K562 (cell line): ENCODE data around the gene IFNGR1. TPM values are rescaled to one million over a fixed set of nuclear protein-coding genes. Genes with fewer than 3 reads are reported as not detected.

Experiments used
- ATAC-seq: fragments of 200-7000 bp; cut with Tn5 transposase; 3 replicates; pipeline ENCODE4 v1.9.1; 2020; ENCODE audit warnings: moderate library complexity
- BruUV-seq: library from RNA; stranded (reverse); fragments of 400-500 nt; replicated peaks from 2 replicates; lab custom pipeline; 2021; lab: Mats Ljungman, UMichigan
- CTCF ChIA-PET: fragments of 300-600 bp; formaldehyde crosslinking; extraction: SDS; loops from one replicate; lab custom pipeline; 2021; ENCODE audit warnings: low intra/inter-chr PET ratio; lab: Yijun Ruan, JAX
- POLR2A ChIA-PET: fragments of 300-600, 350-650 bp; sonication (Branson Sonifier 250); formaldehyde crosslinking; extraction: SDS; loops from one replicate; lab custom pipeline; 2021; ENCODE audit warnings: antibody characterized with exemption, inconsistent platforms; lab: Yijun Ruan, JAX
- DNase-seq, 4 experiments: peaks; one replicate each; pipeline versions ENCODE4 v3.0.0 to v3.0.0-alpha.2; 2011 to 2018; ENCODE audit warnings: low spot score in 3 of 4, mixed read lengths in 3 of 4; ENCODE audit errors: extremely low read depth in 1 of 4
- FAIRE-seq: peaks from 2 replicates; lab custom pipeline; 2011; peaks lifted over from hg19 to GRCh38; lab: Jason Lieb, UNC
- H2AFZ ChIP-seq: 2 replicates; pipeline ENCODE4 v1.6.0; 2011; ENCODE audit warnings: low read depth, low read length, control low read depth, inconsistent platforms
- H3K27ac ChIP-seq: fragments of 200-600 bp; 3 replicates; pipeline ENCODE4 v1.8.0; 2011; ENCODE audit warnings: low read depth, mild to moderate bottlenecking, control low read depth, inconsistent platforms, low read length, moderate library complexity, mixed read lengths; ENCODE audit errors: extremely low read depth
- H3K27me3 ChIP-seq, 2 experiments: fragments of 300-600 bp in 1 of 2; 2 replicates in 1 of 2; 3 replicates in 1 of 2; pipeline versions ENCODE4 v1.6.0 to v1.8.0; 2011; ENCODE audit warnings: inconsistent platforms in 2 of 2, low read length in 2 of 2, mild to moderate bottlenecking in 1 of 2, mixed read lengths in 1 of 2, moderate library complexity in 1 of 2; ENCODE audit not compliant: control insufficient read depth in 2 of 2, insufficient read depth in 2 of 2
- H3K36me3 ChIP-seq: fragments of 300-600 bp; 3 replicates; pipeline ENCODE4 v1.8.0; 2011; ENCODE audit warnings: mild to moderate bottlenecking, low read length, inconsistent platforms; ENCODE audit not compliant: control insufficient read depth, insufficient read depth
- H3K4me1 ChIP-seq, 2 experiments: fragments of 200-600 bp in 1 of 2; replicated peaks in 1 of 2; 2 replicates in 1 of 2; 3 replicates in 1 of 2; pipeline versions ENCODE4 v1.5.1 to v1.8.0; 2011; ENCODE audit warnings: inconsistent platforms in 2 of 2, low read length in 2 of 2, mild to moderate bottlenecking in 1 of 2, mixed read lengths in 1 of 2, moderate library complexity in 1 of 2; ENCODE audit not compliant: control insufficient read depth in 2 of 2, insufficient read depth in 2 of 2
- H3K4me2 ChIP-seq: 2 replicates; pipeline ENCODE4 v1.6.1; 2011; ENCODE audit warnings: low read length, control low read depth, inconsistent platforms, mixed read lengths; ENCODE audit not compliant: insufficient read depth
- H3K4me3 ChIP-seq: fragments of 200-600 bp; sonication (generic), shearing (Covaris generic); 2 replicates; pipeline ENCODE4 v1.5.1; 2016; ENCODE audit warnings: control low read depth, inconsistent platforms
- H3K79me2 ChIP-seq: fragments of 200-600 bp; 3 replicates; pipeline ENCODE4 v1.8.0; 2011; ENCODE audit warnings: low read length, inconsistent platforms; ENCODE audit not compliant: control insufficient read depth, insufficient read depth
- H3K9ac ChIP-seq, 2 experiments: 2 replicates each; pipeline versions ENCODE4 v1.6.0 to v1.6.1; 2011; ENCODE audit warnings: low read depth in 2 of 2, low read length in 2 of 2, control low read depth in 1 of 2, inconsistent platforms in 1 of 2, mild to moderate bottlenecking in 1 of 2, mixed read lengths in 1 of 2; ENCODE audit not compliant: insufficient read depth in 1 of 2
- H3K9me1 ChIP-seq: one replicate; pipeline ENCODE4 v1.6.0; 2011; ENCODE audit warnings: inconsistent platforms, mild to moderate bottlenecking, low read length, moderate library complexity; ENCODE audit not compliant: control insufficient read depth, insufficient read depth
- H3K9me3 ChIP-seq: replicated peaks from 2 replicates; pipeline ENCODE4 v1.5.1; 2011; ENCODE audit warnings: low read depth, low read length, inconsistent platforms; ENCODE audit not compliant: control insufficient read depth, insufficient read depth
- H4K20me1 ChIP-seq: replicated peaks from 2 replicates; pipeline ENCODE4 v1.6.1; 2011; ENCODE audit warnings: low read length, inconsistent platforms, mixed read lengths; ENCODE audit not compliant: control insufficient read depth, insufficient read depth
- BCL6 ChIP-seq: fragments of 250-450 bp; sonication (Bioruptor Pico); IDR thresholded peaks from 2 replicates; pipeline ENCODE4 v1.4.0; 2020
- RBM22 ChIP-seq: fragments of 200-400 bp; formaldehyde crosslinking; IDR thresholded peaks from 2 replicates; pipeline ENCODE4 v1.6.1; 2018; ENCODE audit warnings: low read length, low read depth; ENCODE audit not compliant: poor library complexity, severe bottlenecking
- TGIF2 ChIP-seq: sonication (generic); formaldehyde crosslinking; IDR thresholded peaks from 2 replicates; pipeline ENCODE4 v1.8.1; 2022; ENCODE audit warnings: mild to moderate bottlenecking, missing genetic modification reagents, moderate library complexity
- ZNF316 ChIP-seq: fragments of 450-650 bp; IDR thresholded peaks from 2 replicates; pipeline ENCODE4 v1.6.1; 2016
- WGBS: fragments of 100-300 bp; shearing (Covaris generic); methylation state at CpG from one replicate; pipeline ENCODE4 v1.1.6; 2016; ENCODE audit warnings: low coverage, mixed read lengths; ENCODE audit not compliant: insufficient coverage; ENCODE audit errors: missing lambda C conversion rate; 5-methylcytosine and 5-hydroxymethylcytosine counted together
- in situ Hi-C: fragments of 300-500 bp; cut with MboI; formaldehyde crosslinking; loops from 4 replicates; pipeline ENCODE4 v1.15.0; 2018; ENCODE audit warnings: inconsistent platforms, mixed read lengths
- intact Hi-C: fragments of 100-400 bp; cut with micrococcal nuclease; formaldehyde crosslinking; loops from 2 replicates; pipeline ENCODE4 v1.14.2; 2022
- polyA plus RNA-seq, 8 experiments: library from polyadenylated mRNA; depleted of rRNA in 4 of 8; stranded (reverse) in 5 of 8; unstranded in 3 of 8; fragments of >200 nt; fragmentation: Nextera tagmentation in 2 of 8; fragmentation: Illumina TruSeq in 1 of 8; extraction: Ambion mirVana in 2 of 8; extraction: Trizol in 1 of 8; gene quantifications; 2 replicates each; pipeline versions ENCODE4 v1.2.1 to v1.2.3, GENCODE V29; 2011 to 2014; ENCODE audit warnings: inconsistent platforms in 1 of 8, missing spikeins in 1 of 8
- total RNA-seq, 7 experiments: library from RNA; depleted of rRNA in 6 of 7; stranded (reverse); fragments of >200 nt in 6 of 7; fragmentation: Illumina TruSeq in 2 of 7; extraction: Trizol in 2 of 7; gene quantifications; 2 replicates each; pipeline versions ENCODE4 v1.2.1 to v1.2.3, GENCODE V29; 2011 to 2021; ENCODE audit warnings: low replicate concordance in 1 of 7
- TF ChIP-seq, protein P1 (sequence below): fragments of 250-450 bp; sonication (Bioruptor Pico); IDR thresholded peaks from 2 replicates; pipeline ENCODE4 v1.8.0; 2021; ENCODE audit warnings: moderate library complexity, mild to moderate bottlenecking, inconsistent platforms

IFNGR1 gene
- total and polyA plus RNA-seq, 9 of the 15 experiments (the other 6 are each of a cell fraction or from before 2014, with no cell fraction given), result 14.7 to 47.0 (median 26.7) TPM

DNA sequence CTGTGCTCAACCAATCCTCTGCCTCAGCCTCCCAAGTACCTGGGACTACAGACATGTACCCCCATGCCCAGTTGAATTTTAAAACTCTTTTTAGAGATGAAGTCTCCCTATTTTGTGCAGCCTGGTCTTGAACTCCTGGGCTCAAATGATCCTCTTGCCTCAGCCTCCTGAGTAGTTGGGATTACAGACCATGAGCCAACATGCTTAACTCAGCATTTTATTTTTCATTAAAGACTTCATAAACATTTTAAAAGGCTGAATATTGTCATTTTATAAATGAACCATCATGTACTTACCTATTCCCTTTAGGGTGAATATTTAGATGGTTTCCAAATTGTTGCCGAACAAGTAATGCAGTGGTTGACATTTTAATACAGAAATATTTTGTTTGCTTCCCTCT, 16.5 kb upstream of the IFNGR1 start:
- H3K4me3 ChIP-seq, result no peak overlapping the region
- H3K9me3 ChIP-seq, result no peaks in the 10 kb centered on the region
- ATAC-seq (no peak), DNase-seq (no peak), FAIRE-seq (no peak)
- H3K27ac ChIP-seq, result no peak overlapping the region
- in situ Hi-C loops, result no loop called here
- no peak overlapping the region for H3K4me2 ChIP-seq
- no peak overlapping the region for H3K9ac ChIP-seq
- H3K4me1 ChIP-seq, result peaks cover 3 to 20% of the 10 kb centered on the region in 2 experiments; a peak in 3 of 5 replicates
- TF ChIP-seq ZNF316, result peak; percentile 33; the same call in 1 of the 2 replicates
- no peak for TF ChIP-seq RBM22
- TF ChIP-seq, protein P1, sequence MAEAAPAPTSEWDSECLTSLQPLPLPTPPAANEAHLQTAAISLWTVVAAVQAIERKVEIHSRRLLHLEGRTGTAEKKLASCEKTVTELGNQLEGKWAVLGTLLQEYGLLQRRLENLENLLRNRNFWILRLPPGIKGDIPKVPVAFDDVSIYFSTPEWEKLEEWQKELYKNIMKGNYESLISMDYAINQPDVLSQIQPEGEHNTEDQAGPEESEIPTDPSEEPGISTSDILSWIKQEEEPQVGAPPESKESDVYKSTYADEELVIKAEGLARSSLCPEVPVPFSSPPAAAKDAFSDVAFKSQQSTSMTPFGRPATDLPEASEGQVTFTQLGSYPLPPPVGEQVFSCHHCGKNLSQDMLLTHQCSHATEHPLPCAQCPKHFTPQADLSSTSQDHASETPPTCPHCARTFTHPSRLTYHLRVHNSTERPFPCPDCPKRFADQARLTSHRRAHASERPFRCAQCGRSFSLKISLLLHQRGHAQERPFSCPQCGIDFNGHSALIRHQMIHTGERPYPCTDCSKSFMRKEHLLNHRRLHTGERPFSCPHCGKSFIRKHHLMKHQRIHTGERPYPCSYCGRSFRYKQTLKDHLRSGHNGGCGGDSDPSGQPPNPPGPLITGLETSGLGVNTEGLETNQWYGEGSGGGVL (CRISPR knock-in tag), result no peak
- TF ChIP-seq TGIF2, result no peak
- no peak for TF ChIP-seq BCL6
- ChIA-PET CTCF (no interaction called here), POLR2A (no interaction called here)
- no peaks in the 10 kb centered on the region for H3K36me3 ChIP-seq
- intact Hi-C loops, result no loop called here
- no peaks in the 10 kb centered on the region for H3K9me1 ChIP-seq
- H3K27me3 ChIP-seq, result peaks cover 0 to 6% of the 10 kb centered on the region in 2 experiments; a peak in 3 of 5 replicates
- H2AFZ ChIP-seq, result no peak overlapping the region
- no peaks in the 10 kb centered on the region for H4K20me1 ChIP-seq
- H3K79me2 ChIP-seq, result no peaks in the 10 kb centered on the region
- no TSS peak for BruUV-seq
- WGBS, result 25% methylated on average over 1 of the region's 1 CpG
